Gastroesophageal sphincter (tissue), 3 donors: ENCODE data around the gene CFAP73.

Experiments
- CTCF ChIP-seq, 4 experiments: fragments of 200-600 bp in 2 of 4; fragments of 450-650 bp in 2 of 4; sonication (generic) in 1 of 4; IDR thresholded peaks; one replicate each; pipeline ENCODE4 v1.5.1; 2017 to 2019; ENCODE audit warnings: antibody characterized with exemption in 4 of 4, mild to moderate bottlenecking in 2 of 4, moderate library complexity in 2 of 4
- EP300 ChIP-seq: sonication (generic); formaldehyde crosslinking; IDR thresholded peaks from one replicate; pipeline ENCODE4 v1.6.1; 2017; ENCODE audit warnings: antibody characterized with exemption, mild to moderate bottlenecking
- POLR2A ChIP-seq, 2 donors: fragments of 450-650 bp; IDR thresholded peaks; one replicate each; pipeline ENCODE4 v1.6.1; 2017; ENCODE audit warnings: antibody characterized with exemption in 2 of 2, mild to moderate bottlenecking in 2 of 2, moderate library complexity in 1 of 2
- POLR2AphosphoS5 ChIP-seq: sonication (generic); formaldehyde crosslinking; IDR thresholded peaks from one replicate; pipeline ENCODE4 v1.6.1; 2017; ENCODE audit warnings: antibody characterized with exemption

- TF ChIP-seq POLR2A (IDR thresholded peaks at IDR 0.05): no peak
- TF ChIP-seq CTCF (IDR thresholded peaks at IDR 0.05): no peak
- no peak for TF ChIP-seq POLR2AphosphoS5
- no peak for TF ChIP-seq EP300
Observed at GRCh38 chr12:113111247-113111646, 38.3 kb upstream of the CFAP73 start.
